ENCODE results near the gene LZTFL1.

The LZTFL1 gene

GRCh38 chr3:45807681-45808540, 34.0 kb downstream of the LZTFL1 start:
- no peak for DNase-seq (ENCODE audit: low spot score)
- no peak for TF ChIP-seq CTCF (IDR thresholded peaks at IDR 0.05; ENCODE audit: extremely low read depth, missing control alignments)

GRCh38 chr3:45807133-45807532, 34.8 kb downstream of the LZTFL1 start:
- no peak for DNase-seq (ENCODE audit: low spot score)

GRCh38 chr3:45806072-45806471, 35.8 kb downstream of the LZTFL1 start:
- DNase-seq (ENCODE audit: low spot score), result no peak
- TF ChIP-seq CTCF (IDR thresholded peaks at IDR 0.05; ENCODE audit: extremely low read depth, missing control alignments), result no peak

More at GRCh38 chr3:45807133-45807532, 34.8 kb downstream of the LZTFL1 start:
- TF ChIP-seq CTCF (IDR thresholded peaks at IDR 0.05; ENCODE audit: extremely low read depth, missing control alignments), result no peak

- DNase-seq (ENCODE audit: low spot score), result no peak
- TF ChIP-seq CTCF (IDR thresholded peaks at IDR 0.05; ENCODE audit: extremely low read depth, missing control alignments), result no peak
These were observed 38.5 kb downstream of the LZTFL1 start for GRCh38 chr3:45803252-45803935.

- DNase-seq (ENCODE audit: low spot score), result no peak
- TF ChIP-seq CTCF (IDR thresholded peaks at IDR 0.05; ENCODE audit: extremely low read depth, missing control alignments), result no peak
These were observed 39.8 kb downstream of the LZTFL1 start for GRCh38 chr3:45802146-45802545.

- DNase-seq (ENCODE audit: low spot score), result no peak
These were observed 41.3 kb downstream of the LZTFL1 start for GRCh38 chr3:45800611-45801010.

More at GRCh38 chr3:45800611-45801010, 41.3 kb downstream of the LZTFL1 start:
- TF ChIP-seq CTCF (IDR thresholded peaks at IDR 0.05; ENCODE audit: extremely low read depth, missing control alignments), result no peak

Data from GM20000 (cell line).